Ovary (tissue), 9 donors: ENCODE results near the gene XIRP2. TPM values are rescaled to one million over a fixed set of nuclear protein-coding genes. Genes with fewer than 3 reads are reported as not detected.
"Not testable (repeated sequence)": the region's sequence is repeated elsewhere in the genome, so short reads cannot be mapped to it uniquely, and the experiment has no call there.

Experiments
- DNase-seq, 5 donors: peaks; one replicate each; pipeline ENCODE4 v3.0.0-alpha.2; 2019 to 2020
- H3K27ac ChIP-seq, 2 donors: fragments of 200-600 bp; one replicate each; pipeline versions ENCODE4 v1.5.1 to v1.8.0; 2019 to 2022
- H3K27me3 ChIP-seq: fragments of 200-600 bp; one replicate; pipeline ENCODE4 v1.8.0; 2022
- H3K36me3 ChIP-seq: fragments of 200-600 bp; sonication (generic); one replicate; pipeline ENCODE4 v1.5.1; 2019
- H3K4me1 ChIP-seq: one replicate; pipeline ENCODE4 v1.8.1; 2013; ENCODE audit warnings: mild to moderate bottlenecking, moderate library complexity; ENCODE audit not compliant: insufficient read depth
- H3K4me3 ChIP-seq: fragments of 200-600 bp; sonication (generic); one replicate; pipeline ENCODE4 v1.5.1; 2017
- H3K9me3 ChIP-seq, 2 donors: fragments of 200-600 bp in 1 of 2; sonication (generic) in 1 of 2; one replicate each; pipeline versions ENCODE4 v1.5.1 to v1.8.1; 2013 to 2019; ENCODE audit warnings: mild to moderate bottlenecking in 1 of 2, moderate library complexity in 1 of 2
- EP300 ChIP-seq: sonication (generic); formaldehyde crosslinking; IDR thresholded peaks from one replicate; pipeline ENCODE4 v1.6.1; 2017; ENCODE audit warnings: antibody characterized with exemption
- POLR2A ChIP-seq: fragments of 450-650 bp; IDR thresholded peaks from one replicate; pipeline ENCODE4 v1.6.1; 2017; ENCODE audit warnings: antibody characterized with exemption, mild to moderate bottlenecking, moderate library complexity
- WGBS, 3 donors: extraction: QIAGEN DNeasy Blood & Tissue Kit in 1 of 3; methylation state at CpG; one replicate each; pipeline versions ENCODE4 v1.1.5 to v1.1.7; 2013 to 2017; 5-methylcytosine and 5-hydroxymethylcytosine counted together
- intact Hi-C, 4 donors: fragments of 100-400 bp; cut with DNase I; formaldehyde crosslinking; loops; one replicate each; pipeline versions ENCODE4 v1.11.0 to v1.15.1; 2022 to 2023
- polyA plus RNA-seq, 2 donors: library from polyadenylated mRNA; stranded (reverse); fragments of 200-250 nt in 1 of 2; fragments of 350-450 nt in 1 of 2; fragmentation: Illumina TruSeq in 1 of 2; extraction: RNeasy Lipid Tissue Mini Kit (QIAGEN cat#74804) in 1 of 2; gene quantifications; one replicate each; pipeline ENCODE4 v1.2.3, GENCODE V29; 2013 to 2014
- total RNA-seq, 7 donors: library from RNA; depleted of rRNA in 2 of 7; stranded (reverse); fragments of >200 nt in 2 of 7; fragmentation: NEBNext Ultra II Directional in 3 of 7; extraction: Animal tissue kit (Norgen Biotek cat#: 25700) in 3 of 7; gene quantifications; one replicate each; pipeline versions ENCODE4 v1.1.0 to v1.2.4, GENCODE V29; 2016 to 2023
- TF ChIP-seq, protein P1 (sequence below), 3 donors: fragments of 450-650 bp in 2 of 3; fragments of 200-600 bp in 1 of 3; IDR thresholded peaks; one replicate each; pipeline versions ENCODE4 v1.5.1 to v1.8.0; 2016 to 2022; ENCODE audit warnings: antibody characterized with exemption in 3 of 3, mild to moderate bottlenecking in 1 of 3
- donor health status: DM: no; HTN: no; CAD: no; lungs with moderate emphysema.
- donor health status: DM: no; HTN: no; CAD: no.
- donor health status: Bipolar disorder and iron deficiency.
- donor health status: DM: yes; HTN: yes; CAD: no.
- donor health status: DM: no; HTN: no; CAD: no.
- donor health status: DM: yes; HTN: yes; CAD: no.

XIRP2 gene
- total and polyA plus RNA-seq, 9 donors: 0.03 to 0.47 (median 0.12) TPM; not detected in 4

DNA sequence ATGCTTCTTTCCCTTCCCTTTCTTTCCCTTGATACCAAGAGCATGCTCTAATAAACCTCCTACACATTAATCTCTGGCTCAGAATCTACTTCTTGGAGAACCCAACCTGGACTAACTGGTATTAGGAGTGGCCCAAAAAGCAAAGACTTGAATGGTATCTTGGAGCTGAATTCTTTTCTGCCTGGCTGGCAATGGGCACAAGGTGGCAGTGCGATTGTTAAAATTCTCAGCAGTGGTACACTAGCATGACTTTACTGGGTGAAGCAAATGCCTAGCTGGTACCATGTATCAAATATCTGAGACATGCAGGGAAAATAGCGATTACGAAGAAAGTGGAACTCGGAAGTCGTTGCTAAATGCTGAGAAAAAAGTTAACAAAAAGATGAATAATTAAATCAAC, 376.1 kb downstream of the XIRP2 start:
- no peak overlapping the region for H3K4me3 ChIP-seq
- 81 to 86% (median 86%) methylated on average over 5 of the region's 5 CpGs for WGBS, 3 donors
- no peaks in the 10 kb centered on the region for H3K9me3 ChIP-seq
- TF ChIP-seq POLR2A: no peak
- TF ChIP-seq, protein P1, sequence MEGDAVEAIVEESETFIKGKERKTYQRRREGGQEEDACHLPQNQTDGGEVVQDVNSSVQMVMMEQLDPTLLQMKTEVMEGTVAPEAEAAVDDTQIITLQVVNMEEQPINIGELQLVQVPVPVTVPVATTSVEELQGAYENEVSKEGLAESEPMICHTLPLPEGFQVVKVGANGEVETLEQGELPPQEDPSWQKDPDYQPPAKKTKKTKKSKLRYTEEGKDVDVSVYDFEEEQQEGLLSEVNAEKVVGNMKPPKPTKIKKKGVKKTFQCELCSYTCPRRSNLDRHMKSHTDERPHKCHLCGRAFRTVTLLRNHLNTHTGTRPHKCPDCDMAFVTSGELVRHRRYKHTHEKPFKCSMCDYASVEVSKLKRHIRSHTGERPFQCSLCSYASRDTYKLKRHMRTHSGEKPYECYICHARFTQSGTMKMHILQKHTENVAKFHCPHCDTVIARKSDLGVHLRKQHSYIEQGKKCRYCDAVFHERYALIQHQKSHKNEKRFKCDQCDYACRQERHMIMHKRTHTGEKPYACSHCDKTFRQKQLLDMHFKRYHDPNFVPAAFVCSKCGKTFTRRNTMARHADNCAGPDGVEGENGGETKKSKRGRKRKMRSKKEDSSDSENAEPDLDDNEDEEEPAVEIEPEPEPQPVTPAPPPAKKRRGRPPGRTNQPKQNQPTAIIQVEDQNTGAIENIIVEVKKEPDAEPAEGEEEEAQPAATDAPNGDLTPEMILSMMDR (IDR thresholded peaks at IDR 0.05): no peak
- TF ChIP-seq EP300: no peak
- H3K4me1 ChIP-seq: no peaks in the 10 kb centered on the region
- intact Hi-C loops: no loop called here
- H3K27ac ChIP-seq: no peak overlapping the region
- DNase-seq: no peak
- H3K27me3 ChIP-seq: no peaks in the 10 kb centered on the region
- no peaks in the 10 kb centered on the region for H3K36me3 ChIP-seq

DNA sequence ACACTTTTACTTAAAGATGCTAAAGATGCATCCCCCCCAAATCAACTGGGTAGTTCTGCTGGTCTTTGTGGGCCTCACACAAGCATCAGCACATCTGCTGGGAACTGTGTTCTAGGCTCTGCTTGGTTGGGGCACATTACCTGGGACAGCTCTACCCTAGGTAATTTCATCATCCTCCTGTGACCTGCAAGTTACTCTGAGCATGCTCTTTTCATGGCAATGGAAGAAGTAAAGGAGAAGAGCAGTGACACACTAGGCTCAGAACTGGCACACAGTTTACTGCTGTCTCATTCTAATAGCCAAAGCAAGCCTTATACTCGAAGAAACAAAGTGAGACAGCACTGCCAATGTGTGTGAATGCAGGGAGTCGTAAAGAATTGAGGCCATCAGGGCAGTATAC, 376.7 kb downstream of the XIRP2 start:
- Histone ChIP-seq H3K36me3 (no peaks in the 10 kb centered on the region), H3K27ac (no peak overlapping the region), H3K27me3 (no peaks in the 10 kb centered on the region), H3K9me3 (no peaks in the 10 kb centered on the region), H3K4me1 (no peaks in the 10 kb centered on the region), H3K4me3 (no peak overlapping the region)
- no peak for DNase-seq
- WGBS, 3 donors: 71 to 80% (median 72%) methylated on average over 2 of the region's 2 CpGs
- intact Hi-C loops: no loop called here
- TF ChIP-seq EP300: no peak
- TF ChIP-seq, protein P1 (IDR thresholded peaks at IDR 0.05): no peak
- no peak for TF ChIP-seq POLR2A

DNA sequence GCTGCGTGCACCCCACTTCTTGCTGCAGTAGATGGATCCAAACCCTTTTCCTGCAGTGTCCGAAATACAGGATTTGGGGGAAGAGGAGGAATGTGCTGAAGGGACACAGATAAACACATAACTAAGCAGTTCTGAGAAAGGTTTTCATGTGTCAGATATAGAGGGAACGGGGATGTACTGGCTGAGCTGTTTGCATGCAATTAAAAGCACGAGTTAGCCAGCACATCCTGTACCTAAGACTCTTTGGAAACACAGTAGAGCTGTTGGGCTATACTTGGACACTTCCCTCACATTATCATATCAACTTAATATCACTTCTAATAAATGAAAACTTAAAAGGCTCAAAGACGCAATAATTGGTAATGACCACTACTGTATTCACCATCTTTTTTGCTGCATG, 377.4 kb downstream of the XIRP2 start:
- WGBS, 3 donors: 78 to 87% (median 79%) methylated on average over 5 of the region's 5 CpGs
- H3K4me1 ChIP-seq: no peaks in the 10 kb centered on the region
- intact Hi-C loops: no loop called here
- no peak overlapping the region for H3K27ac ChIP-seq
- TF ChIP-seq POLR2A: no peak
- no peak for TF ChIP-seq EP300
- TF ChIP-seq, protein P1 (IDR thresholded peaks at IDR 0.05): no peak
- H3K9me3 ChIP-seq: no peaks in the 10 kb centered on the region
- no peaks in the 10 kb centered on the region for H3K27me3 ChIP-seq
- no peaks in the 10 kb centered on the region for H3K36me3 ChIP-seq
- DNase-seq: no peak
- H3K4me3 ChIP-seq: no peak overlapping the region

DNA sequence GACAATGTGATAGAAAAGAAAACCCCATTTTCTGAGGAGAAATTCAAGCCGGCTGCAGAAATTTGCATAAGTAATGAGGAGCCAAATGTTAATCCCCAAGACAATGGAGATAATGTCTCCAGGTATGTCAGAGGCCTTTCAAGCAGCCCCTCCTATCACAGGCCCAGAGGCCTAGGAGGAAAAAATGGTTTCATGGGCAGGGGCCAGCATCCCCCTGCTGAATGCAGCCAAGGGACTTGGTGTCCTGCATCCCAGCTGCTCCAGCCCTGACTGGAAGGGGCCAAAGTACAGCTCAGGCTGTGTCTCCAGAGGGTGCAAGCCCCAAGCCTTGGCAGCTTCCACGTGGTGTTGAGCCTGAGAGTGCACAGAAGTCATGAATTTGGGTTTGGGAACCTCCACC, 380.0 kb downstream of the XIRP2 start:
- H3K4me1 ChIP-seq, H3K27me3 ChIP-seq, H3K36me3 ChIP-seq, H3K27ac ChIP-seq, H3K4me3 ChIP-seq, H3K9me3 ChIP-seq, DNase-seq, intact Hi-C loops: not testable (repeated sequence)
- WGBS, 3 donors: 65 to 71% (median 71%) methylated on average over 2 of the region's 2 CpGs

DNA sequence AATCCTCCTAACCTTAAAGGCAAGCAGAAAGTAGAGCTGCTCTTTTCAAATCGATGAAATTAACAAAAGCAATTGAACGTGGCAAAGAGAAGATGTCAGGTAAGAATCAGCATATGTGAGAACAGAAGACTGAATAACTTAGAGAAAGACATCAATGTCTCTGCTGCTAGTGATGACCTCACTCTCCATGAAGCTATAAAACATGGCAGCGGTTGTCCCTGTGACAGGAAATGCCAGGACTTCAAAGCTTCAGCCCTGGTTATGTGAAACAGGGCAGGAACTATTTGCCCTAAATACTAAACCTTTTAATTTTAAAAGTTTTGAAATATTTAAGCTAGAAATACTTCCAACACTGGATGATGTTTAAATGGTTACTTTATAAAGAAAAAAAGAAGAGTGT, 383.7 kb downstream of the XIRP2 start:
- H3K9me3 ChIP-seq: no peaks in the 10 kb centered on the region
- H3K4me3 ChIP-seq: no peak overlapping the region
- intact Hi-C loops: no loop called here
- H3K27ac ChIP-seq: no peak overlapping the region
- H3K27me3 ChIP-seq: no peaks in the 10 kb centered on the region
- WGBS, 3 donors: 50 to 60% (median 52%) methylated on average over 3 of the region's 3 CpGs
- no peaks in the 10 kb centered on the region for H3K4me1 ChIP-seq
- TF ChIP-seq EP300 (no peak), POLR2A (no peak)
- TF ChIP-seq, protein P1 (IDR thresholded peaks at IDR 0.05): no peak
- no peak for DNase-seq
- H3K36me3 ChIP-seq: no peaks in the 10 kb centered on the region
